WTC11 (cell line): Measurements from ENCODE around the gene STPG4.

Experiments
- CBFB ChIP-seq: sonication (generic); formaldehyde crosslinking; IDR thresholded peaks from 2 replicates; pipeline ENCODE4 v1.8.1; 2022; ENCODE audit warnings: mild to moderate bottlenecking, low read depth, missing genetic modification reagents
- CREB1 ChIP-seq: sonication (generic); formaldehyde crosslinking; IDR thresholded peaks from 2 replicates; pipeline ENCODE4 v1.8.0; 2023; ENCODE audit warnings: mild to moderate bottlenecking, missing genetic modification reagents
- CREM ChIP-seq: sonication (generic); formaldehyde crosslinking; IDR thresholded peaks from 2 replicates; pipeline ENCODE4 v1.8.1; 2022; ENCODE audit warnings: mild to moderate bottlenecking, missing genetic modification reagents, moderate library complexity
- NR2C2 ChIP-seq: sonication (generic); formaldehyde crosslinking; IDR thresholded peaks from 2 replicates; pipeline ENCODE4 v1.8.0; 2022; ENCODE audit warnings: mild to moderate bottlenecking, missing genetic modification reagents
- SP1 ChIP-seq: sonication (generic); formaldehyde crosslinking; conservative IDR thresholded peaks from 2 replicates; pipeline ENCODE4 v1.8.1; 2022; ENCODE audit warnings: missing genetic modification reagents
- TEAD1 ChIP-seq: sonication (generic); formaldehyde crosslinking; IDR thresholded peaks from 2 replicates; pipeline ENCODE4 v1.8.0; 2022; ENCODE audit warnings: mild to moderate bottlenecking, missing genetic modification reagents
- ZNF121 ChIP-seq: sonication (generic); formaldehyde crosslinking; IDR thresholded peaks from 2 replicates; pipeline ENCODE4 v1.8.0; 2023; ENCODE audit warnings: missing genetic modification reagents
- TF ChIP-seq, protein P1 (sequence below): sonication (generic); formaldehyde crosslinking; IDR thresholded peaks from 2 replicates; pipeline ENCODE4 v1.8.1; 2023; ENCODE audit warnings: mild to moderate bottlenecking, moderate library complexity, missing genetic modification reagents
- TF ChIP-seq, protein P2 (sequence below): sonication (generic); formaldehyde crosslinking; IDR thresholded peaks from 2 replicates; pipeline ENCODE4 v1.8.1; 2022; ENCODE audit warnings: missing genetic modification reagents, borderline replicate concordance
- TF ChIP-seq, protein P3 (sequence below): fragments of 200-600 bp; IDR thresholded peaks from 2 replicates; pipeline ENCODE4 v1.8.0; 2022; ENCODE audit warnings: antibody characterized with exemption
- TF ChIP-seq, protein P4 (sequence below): sonication (generic); formaldehyde crosslinking; conservative IDR thresholded peaks from 2 replicates; pipeline ENCODE4 v1.8.1; 2022; ENCODE audit warnings: mild to moderate bottlenecking, missing genetic modification reagents
- TF ChIP-seq, protein P5 (sequence below): sonication (generic); formaldehyde crosslinking; IDR thresholded peaks from 2 replicates; pipeline ENCODE4 v1.8.1; 2022; ENCODE audit warnings: low read depth, missing genetic modification reagents, borderline replicate concordance
- TF ChIP-seq, protein P6 (sequence below): sonication (generic); formaldehyde crosslinking; conservative IDR thresholded peaks from 2 replicates; pipeline ENCODE4 v1.8.1; 2023; ENCODE audit warnings: mild to moderate bottlenecking, low read depth, missing genetic modification reagents, moderate library complexity
- TF ChIP-seq, protein P7 (sequence below): sonication (generic); formaldehyde crosslinking; IDR thresholded peaks from 2 replicates; pipeline ENCODE4 v1.8.0; 2022; ENCODE audit warnings: mild to moderate bottlenecking, missing genetic modification reagents

DNA sequence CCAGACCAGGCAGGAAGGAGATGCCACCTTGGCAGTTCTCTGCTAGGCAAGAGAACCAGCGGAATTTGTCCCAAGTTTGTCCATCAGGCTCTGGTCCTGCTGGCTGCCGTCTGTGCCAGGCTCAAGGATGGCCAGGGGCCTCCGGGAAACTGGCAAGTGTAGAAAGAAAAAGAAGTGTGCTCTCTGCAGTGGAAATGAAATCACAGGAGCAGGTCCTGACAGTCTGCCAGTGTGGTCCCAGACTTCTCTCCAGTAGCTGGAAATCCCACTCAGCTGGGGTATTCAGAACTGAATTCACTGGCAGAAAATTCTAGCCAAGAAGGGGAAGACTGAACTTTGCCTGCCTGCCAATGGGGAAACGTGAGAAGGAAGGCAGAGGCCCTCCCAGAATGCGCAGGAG, 91.0 kb downstream of the STPG4 start:
- TF ChIP-seq, protein P1, sequence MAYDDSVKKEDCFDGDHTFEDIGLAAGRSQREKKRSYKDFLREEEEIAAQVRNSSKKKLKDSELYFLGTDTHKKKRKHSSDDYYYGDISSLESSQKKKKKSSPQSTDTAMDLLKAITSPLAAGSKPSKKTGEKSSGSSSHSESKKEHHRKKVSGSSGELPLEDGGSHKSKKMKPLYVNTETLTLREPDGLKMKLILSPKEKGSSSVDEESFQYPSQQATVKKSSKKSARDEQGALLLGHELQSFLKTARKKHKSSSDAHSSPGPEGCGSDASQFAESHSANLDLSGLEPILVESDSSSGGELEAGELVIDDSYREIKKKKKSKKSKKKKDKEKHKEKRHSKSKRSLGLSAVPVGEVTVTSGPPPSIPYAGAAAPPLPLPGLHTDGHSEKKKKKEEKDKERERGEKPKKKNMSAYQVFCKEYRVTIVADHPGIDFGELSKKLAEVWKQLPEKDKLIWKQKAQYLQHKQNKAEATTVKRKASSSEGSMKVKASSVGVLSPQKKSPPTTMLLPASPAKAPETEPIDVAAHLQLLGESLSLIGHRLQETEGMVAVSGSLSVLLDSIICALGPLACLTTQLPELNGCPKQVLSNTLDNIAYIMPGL (CRISPR knock-in tag) = no peak
- TF ChIP-seq CREM (CRISPR knock-in tag) = no peak
- no peak for TF ChIP-seq SP1
- no peak for TF ChIP-seq NR2C2 (CRISPR knock-in tag)
- TF ChIP-seq, protein P2, sequence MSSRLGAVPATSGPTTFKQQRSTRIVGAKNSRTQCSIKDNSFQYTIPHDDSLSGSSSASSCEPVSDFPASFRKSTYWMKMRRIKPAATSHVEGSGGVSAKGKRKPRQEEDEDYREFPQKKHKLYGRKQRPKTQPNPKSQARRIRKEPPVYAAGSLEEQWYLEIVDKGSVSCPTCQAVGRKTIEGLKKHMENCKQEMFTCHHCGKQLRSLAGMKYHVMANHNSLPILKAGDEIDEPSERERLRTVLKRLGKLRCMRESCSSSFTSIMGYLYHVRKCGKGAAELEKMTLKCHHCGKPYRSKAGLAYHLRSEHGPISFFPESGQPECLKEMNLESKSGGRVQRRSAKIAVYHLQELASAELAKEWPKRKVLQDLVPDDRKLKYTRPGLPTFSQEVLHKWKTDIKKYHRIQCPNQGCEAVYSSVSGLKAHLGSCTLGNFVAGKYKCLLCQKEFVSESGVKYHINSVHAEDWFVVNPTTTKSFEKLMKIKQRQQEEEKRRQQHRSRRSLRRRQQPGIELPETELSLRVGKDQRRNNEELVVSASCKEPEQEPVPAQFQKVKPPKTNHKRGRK (CRISPR knock-in tag) = no peak
- TF ChIP-seq CBFB (CRISPR knock-in tag) = no peak
- TF ChIP-seq, protein P3, sequence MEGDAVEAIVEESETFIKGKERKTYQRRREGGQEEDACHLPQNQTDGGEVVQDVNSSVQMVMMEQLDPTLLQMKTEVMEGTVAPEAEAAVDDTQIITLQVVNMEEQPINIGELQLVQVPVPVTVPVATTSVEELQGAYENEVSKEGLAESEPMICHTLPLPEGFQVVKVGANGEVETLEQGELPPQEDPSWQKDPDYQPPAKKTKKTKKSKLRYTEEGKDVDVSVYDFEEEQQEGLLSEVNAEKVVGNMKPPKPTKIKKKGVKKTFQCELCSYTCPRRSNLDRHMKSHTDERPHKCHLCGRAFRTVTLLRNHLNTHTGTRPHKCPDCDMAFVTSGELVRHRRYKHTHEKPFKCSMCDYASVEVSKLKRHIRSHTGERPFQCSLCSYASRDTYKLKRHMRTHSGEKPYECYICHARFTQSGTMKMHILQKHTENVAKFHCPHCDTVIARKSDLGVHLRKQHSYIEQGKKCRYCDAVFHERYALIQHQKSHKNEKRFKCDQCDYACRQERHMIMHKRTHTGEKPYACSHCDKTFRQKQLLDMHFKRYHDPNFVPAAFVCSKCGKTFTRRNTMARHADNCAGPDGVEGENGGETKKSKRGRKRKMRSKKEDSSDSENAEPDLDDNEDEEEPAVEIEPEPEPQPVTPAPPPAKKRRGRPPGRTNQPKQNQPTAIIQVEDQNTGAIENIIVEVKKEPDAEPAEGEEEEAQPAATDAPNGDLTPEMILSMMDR = no peak
- TF ChIP-seq, protein P4, sequence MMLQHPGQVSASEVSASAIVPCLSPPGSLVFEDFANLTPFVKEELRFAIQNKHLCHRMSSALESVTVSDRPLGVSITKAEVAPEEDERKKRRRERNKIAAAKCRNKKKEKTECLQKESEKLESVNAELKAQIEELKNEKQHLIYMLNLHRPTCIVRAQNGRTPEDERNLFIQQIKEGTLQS = no peak
- no peak for TF ChIP-seq CREB1 (CRISPR knock-in tag)
- TF ChIP-seq, protein P5, sequence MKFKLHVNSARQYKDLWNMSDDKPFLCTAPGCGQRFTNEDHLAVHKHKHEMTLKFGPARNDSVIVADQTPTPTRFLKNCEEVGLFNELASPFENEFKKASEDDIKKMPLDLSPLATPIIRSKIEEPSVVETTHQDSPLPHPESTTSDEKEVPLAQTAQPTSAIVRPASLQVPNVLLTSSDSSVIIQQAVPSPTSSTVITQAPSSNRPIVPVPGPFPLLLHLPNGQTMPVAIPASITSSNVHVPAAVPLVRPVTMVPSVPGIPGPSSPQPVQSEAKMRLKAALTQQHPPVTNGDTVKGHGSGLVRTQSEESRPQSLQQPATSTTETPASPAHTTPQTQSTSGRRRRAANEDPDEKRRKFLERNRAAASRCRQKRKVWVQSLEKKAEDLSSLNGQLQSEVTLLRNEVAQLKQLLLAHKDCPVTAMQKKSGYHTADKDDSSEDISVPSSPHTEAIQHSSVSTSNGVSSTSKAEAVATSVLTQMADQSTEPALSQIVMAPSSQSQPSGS (CRISPR knock-in tag) = no peak
- no peak for TF ChIP-seq ZNF121 (CRISPR knock-in tag)
- TF ChIP-seq, protein P6, sequence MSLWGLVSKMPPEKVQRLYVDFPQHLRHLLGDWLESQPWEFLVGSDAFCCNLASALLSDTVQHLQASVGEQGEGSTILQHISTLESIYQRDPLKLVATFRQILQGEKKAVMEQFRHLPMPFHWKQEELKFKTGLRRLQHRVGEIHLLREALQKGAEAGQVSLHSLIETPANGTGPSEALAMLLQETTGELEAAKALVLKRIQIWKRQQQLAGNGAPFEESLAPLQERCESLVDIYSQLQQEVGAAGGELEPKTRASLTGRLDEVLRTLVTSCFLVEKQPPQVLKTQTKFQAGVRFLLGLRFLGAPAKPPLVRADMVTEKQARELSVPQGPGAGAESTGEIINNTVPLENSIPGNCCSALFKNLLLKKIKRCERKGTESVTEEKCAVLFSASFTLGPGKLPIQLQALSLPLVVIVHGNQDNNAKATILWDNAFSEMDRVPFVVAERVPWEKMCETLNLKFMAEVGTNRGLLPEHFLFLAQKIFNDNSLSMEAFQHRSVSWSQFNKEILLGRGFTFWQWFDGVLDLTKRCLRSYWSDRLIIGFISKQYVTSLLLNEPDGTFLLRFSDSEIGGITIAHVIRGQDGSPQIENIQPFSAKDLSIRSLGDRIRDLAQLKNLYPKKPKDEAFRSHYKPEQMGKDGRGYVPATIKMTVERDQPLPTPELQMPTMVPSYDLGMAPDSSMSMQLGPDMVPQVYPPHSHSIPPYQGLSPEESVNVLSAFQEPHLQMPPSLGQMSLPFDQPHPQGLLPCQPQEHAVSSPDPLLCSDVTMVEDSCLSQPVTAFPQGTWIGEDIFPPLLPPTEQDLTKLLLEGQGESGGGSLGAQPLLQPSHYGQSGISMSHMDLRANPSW = no peak
- TF ChIP-seq, protein P7, sequence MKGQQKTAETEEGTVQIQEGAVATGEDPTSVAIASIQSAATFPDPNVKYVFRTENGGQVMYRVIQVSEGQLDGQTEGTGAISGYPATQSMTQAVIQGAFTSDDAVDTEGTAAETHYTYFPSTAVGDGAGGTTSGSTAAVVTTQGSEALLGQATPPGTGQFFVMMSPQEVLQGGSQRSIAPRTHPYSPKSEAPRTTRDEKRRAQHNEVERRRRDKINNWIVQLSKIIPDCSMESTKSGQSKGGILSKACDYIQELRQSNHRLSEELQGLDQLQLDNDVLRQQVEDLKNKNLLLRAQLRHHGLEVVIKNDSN = no peak
- TF ChIP-seq TEAD1 (CRISPR knock-in tag) = no peak
